Prostate gland (tissue), 2 donors: Measurements from ENCODE around the gene JMJD8.

ENCODE experiments used
- CTCF ChIP-seq, 4 experiments: fragments of 200-600 bp in 2 of 4; fragments of 450-650 bp in 2 of 4; sonication (generic) in 2 of 4; IDR thresholded peaks; 1 replicate in 3 of 4; 2 replicates in 1 of 4; pipeline ENCODE4 v1.5.1; 2016 to 2019; ENCODE audit warnings: antibody characterized with exemption in 4 of 4, mild to moderate bottlenecking in 2 of 4, moderate library complexity in 2 of 4
- POLR2A ChIP-seq: fragments of 450-650 bp; IDR thresholded peaks from one replicate; pipeline ENCODE4 v1.6.1; 2016; ENCODE audit warnings: antibody characterized with exemption, mild to moderate bottlenecking
- POLR2AphosphoS5 ChIP-seq: sonication (generic); formaldehyde crosslinking; IDR thresholded peaks from one replicate; pipeline ENCODE4 v1.6.1; 2017; ENCODE audit warnings: antibody characterized with exemption

- TF ChIP-seq CTCF (IDR thresholded peaks at IDR 0.05) (no peak), POLR2AphosphoS5 (no peak), POLR2A (no peak)
Measured at GRCh38 chr16:661184-661821, 22.8 kb downstream of the JMJD8 start.
